HG03280 (cell line): ENCODE data around the gene CRAMP1.
A peak's percentile ranks its signal among the peaks of the same experiment; 100 is the strongest.

Experiments
- ATAC-seq: cut with Tn5 transposase; IDR thresholded peaks from one replicate; pipeline ENCODE4 v1.9.1; 2021; ENCODE audit warnings: mild to moderate bottlenecking, moderate library complexity; ENCODE audit not compliant: unreplicated experiment

The CRAMP1 gene, protein sequence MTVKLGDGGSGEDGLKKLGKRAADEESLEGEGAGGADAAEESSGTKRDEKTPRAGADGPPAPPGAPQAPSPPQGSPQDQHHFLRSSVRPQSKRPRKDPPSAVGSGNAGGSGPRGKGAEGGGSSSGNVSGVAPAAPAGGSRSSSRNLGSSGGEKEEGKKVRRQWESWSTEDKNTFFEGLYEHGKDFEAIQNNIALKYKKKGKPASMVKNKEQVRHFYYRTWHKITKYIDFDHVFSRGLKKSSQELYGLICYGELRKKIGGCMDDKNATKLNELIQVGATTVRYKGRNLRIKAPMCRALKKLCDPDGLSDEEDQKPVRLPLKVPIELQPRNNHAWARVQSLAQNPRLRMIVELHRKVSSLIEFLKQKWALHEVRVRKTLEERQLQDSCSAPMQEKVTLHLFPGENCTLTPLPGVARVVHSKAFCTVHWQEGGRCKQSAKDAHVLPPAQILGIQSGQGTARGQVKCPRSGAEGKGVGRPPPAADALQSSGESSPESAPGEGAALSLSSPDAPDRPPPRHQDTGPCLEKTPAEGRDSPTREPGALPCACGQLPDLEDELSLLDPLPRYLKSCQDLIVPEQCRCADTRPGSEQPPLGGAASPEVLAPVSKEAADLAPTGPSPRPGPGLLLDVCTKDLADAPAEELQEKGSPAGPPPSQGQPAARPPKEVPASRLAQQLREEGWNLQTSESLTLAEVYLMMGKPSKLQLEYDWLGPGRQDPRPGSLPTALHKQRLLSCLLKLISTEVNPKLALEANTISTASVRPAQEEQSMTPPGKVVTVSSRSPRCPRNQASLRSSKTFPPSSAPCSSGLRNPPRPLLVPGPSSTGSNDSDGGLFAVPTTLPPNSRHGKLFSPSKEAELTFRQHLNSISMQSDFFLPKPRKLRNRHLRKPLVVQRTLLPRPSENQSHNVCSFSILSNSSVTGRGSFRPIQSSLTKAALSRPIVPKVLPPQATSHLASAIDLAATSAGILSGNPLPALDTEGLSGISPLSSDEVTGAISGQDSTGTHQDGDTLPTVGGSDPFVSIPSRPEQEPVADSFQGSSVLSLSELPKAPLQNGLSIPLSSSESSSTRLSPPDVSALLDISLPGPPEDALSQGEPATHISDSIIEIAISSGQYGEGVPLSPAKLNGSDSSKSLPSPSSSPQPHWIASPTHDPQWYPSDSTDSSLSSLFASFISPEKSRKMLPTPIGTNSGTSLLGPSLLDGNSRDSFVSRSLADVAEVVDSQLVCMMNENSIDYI (N-terminal part only)

DNA sequence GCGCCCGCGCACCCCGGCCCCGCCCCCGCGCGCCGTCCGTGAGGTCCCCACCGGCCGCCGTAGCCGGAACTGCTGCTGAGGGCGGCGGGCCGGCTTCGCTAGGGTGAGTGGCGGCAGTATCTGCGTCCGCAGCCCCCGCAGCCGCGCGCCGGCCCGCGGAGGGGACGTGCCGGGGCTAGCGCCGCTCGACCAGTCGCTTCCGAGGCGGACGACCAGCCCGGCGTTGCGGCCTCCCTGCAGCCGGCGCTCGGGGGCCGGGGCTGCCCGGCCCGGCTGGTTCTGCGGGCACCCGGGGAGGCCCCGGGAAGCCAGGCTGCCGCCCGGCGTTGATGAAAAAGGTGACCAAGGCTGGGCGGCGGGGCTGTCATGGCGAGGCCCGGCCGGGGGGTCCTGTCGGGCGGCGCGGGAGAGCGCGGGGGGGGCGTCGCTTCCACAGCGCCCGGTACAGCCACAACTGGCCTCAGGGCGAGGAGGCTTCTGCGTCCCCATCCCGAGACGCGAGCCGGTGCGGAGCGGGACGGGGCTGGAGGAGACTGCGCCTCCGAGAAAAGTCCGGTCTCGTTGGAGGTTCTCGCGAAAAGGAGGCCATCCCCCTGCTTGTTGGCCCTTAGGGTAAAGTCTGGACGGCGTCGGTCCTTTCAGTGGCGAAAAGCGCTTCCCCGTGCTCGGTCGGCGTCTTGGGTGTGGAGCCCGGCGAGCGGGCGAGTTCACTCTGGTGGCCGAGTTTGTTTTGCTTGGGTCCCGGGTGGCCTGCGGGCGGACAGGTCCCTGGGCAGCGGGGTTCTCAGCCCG lies at the start of gene CRAMP1:
Gene CRAMP1 (plus strand): TSS at position 41 of the 792 bp plus-strand sequence. CDS start 2,280 bp downstream, outside the sequence.
- peak; percentile 8 for ATAC-seq

- ATAC-seq = no peak
Observed at GRCh38 chr16:1563786-1564185, 48.4 kb upstream of the CRAMP1 start.

- ATAC-seq = no peak
Observed at GRCh38 chr16:1564325-1564724, 47.8 kb upstream of the CRAMP1 start.

DNA sequence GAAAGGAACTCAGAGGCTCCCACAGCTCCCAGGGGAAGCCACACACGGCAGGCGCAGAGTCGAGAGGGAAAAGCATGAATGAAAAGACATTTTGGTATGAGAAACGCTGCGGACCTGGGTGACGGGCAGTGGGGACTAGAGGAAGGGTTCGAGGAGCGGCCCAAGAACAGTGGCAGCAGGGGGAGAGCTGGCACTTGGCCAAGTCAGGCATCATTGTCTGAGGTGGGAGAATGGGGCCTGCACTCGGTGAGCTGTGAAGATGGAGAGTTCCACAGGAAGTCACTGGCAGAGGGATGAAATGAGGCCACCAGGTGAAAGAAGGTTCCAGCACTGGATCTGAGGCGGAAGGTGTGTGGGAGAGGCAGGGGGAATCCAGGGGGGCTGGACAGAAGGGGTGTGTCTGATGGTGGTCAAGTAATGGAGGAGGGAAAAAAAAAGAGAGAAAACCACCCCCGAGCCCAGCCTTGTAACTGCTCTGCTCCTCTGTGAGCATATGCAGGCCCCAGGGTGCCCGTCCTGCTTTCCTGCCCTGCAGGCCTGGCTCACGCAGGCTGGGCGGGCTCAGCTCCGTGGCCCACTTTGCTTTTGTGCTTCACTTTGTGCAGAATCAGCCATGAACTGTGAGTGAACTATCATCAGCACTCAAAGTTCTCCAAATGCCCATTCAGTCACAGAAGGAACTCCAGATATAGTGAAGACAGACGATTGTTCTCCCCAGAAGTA lies 46.9 kb upstream of the CRAMP1 start:
- ATAC-seq = no peak

DNA sequence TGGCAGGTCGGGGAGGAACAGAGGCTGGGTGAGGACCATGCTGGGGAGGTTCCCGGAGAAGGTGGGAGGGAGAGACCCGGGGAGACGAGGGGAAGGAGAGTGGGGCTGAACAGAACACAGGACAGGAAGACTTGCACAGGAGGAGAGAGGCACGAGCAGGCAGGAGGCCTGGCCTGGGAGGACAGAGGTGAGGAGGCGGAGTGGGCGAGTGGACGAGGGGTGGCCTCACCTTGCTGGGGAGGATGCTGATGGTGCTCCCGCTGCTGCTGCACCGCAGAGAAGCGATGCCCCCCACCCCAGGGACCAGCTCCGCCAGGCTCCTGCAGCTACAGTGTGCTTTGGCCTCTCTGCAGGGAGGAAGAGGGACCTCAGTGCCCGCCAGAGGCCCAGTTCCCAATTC lies 44.2 kb upstream of the CRAMP1 start:
- ATAC-seq = no peak

DNA sequence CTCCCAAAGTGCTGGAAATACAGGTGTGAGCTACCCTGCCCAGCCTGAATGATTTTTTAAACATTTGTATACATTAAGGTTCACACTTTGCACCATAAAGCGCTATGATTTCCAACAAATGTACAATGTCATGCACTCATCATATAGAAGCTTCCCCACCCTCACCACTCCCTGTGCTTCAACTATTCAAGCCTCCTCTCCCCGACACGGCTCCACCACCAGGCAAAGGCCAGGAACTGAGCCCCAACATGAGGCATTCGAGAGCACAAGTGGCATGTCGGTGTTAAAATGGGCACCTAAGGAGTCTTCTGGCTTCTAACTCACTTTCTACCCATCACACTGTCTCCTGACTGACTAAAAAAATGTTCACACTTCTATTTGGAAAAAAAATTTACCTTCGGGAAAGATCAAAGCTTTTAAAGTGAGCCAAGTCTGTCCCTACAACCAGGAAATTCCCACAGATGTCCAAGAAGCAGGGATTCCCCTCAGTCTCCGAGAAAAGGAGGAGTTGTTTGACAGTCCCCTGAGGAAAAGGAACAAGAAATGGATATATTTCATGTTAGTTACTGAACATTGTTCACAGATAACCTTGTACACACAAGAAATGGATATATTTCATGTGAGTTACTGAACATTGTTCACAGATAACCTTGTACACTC lies 41.0 kb upstream of the CRAMP1 start:
- no peak for ATAC-seq

DNA sequence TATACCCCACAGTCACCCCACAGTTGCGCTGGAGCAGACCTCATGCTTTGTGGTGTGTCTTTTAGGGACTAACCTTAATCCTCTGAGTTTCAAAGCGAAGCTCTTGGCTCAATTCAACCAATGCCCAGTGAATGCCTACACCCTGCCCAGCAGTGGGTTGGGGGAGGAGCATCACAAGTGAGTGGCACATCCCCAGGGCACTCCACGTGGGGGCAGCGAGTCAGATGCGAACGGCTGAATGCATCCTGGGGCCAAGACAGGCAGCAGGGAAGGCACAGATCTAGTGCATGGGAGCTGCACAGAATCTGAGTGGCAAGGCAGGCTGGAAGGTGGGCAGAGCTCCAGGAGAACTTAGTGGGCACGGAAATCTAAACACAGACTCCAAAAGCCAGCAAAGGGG lies 39.5 kb upstream of the CRAMP1 start:
- ATAC-seq = no peak

DNA sequence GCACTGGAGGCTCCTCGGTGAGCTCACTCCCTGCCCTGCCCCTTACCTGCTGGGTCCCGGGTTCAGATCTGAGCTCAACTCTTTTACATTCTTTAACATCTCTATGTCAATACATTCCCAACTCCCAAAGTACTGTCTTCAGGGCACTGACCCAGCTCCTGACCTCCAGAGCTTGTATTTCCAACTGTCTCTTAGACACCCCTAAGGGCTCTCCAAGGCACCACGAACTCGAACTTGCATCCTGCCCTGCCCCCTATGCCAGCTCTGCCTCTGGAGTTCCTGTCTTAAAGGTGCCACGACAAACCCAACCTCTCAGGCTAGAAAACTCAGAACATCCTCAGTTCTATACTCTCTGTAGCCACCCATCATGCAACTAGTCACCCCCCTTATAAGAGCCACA lies 38.9 kb upstream of the CRAMP1 start:
- no peak for ATAC-seq

DNA sequence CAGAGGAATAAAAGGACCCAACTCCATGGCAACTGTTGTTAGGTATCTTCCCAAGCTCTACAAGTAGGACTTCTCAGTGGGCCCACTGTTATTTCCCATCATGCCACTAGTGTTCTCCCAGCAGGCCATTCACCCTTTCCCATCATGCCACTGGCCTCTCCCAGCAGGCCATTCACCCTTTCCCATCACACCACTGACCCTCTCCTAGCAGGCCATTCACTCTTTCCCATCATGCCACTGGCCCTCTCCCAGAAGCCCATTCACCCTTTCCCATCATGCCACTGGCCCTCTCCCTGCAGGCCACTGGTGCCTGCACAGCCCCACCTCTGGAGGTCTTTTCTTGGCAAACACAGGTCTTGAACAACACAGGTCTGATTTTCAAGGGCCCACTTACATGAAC lies 36.6 kb upstream of the CRAMP1 start:
- ATAC-seq = no peak

DNA sequence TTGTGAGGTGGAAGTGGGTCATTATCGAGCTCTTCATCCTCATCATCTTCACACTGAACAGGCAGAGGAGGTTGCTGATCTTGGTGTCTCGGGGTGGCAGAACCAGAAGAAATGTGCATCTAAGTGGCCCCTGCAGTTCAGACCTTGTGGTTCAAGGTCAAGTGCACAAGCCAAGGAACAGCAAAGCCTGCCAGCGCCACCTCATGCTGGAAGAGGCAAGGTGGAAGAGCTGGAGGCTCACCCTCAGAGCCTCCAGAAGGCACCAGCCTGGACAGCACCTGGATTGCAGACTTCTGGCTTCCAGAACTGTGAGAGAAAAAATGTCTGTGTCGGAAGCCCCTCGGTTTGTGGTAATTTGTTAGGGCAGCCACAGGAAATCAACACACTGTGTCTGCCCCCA lies 32.9 kb upstream of the CRAMP1 start:
- no peak for ATAC-seq

DNA sequence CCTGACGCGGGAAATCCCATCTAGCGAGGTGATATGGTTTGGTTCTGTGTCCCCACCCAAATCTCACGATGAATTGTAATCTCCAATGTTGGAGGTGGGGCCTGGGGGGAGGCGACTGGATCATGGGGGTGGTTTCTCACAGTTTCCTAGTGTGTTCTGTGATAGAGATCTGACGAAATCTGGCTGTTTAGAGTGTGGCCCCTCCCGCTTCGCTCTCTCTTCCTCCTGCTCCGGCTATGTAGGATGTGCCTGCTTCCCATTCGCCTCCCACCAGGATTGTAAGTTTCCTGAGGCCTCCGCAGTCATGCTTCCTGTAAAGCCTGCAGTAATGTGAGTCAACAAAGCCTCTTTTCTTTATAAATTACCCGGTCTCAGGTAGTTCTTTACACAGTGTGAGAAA lies 31.9 kb upstream of the CRAMP1 start:
- no peak for ATAC-seq

DNA sequence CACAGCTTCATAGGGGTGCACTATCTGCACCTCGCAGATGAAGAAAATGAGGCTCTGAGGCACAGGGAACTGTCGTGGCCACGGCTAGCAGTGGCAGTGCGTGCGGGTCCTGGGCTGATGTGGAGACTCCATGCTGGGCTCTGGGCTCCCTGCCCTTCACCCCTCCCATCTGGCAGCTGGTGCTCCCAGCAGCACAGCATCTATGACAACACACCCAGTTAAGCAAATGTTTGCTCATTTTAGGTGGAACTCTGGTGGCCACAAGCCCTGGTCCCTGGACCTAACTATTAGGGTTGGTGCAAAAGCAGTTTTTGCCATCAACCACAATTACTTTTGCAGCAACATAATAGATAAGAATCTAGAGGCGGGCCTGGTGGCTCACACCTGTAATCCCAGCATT lies 31.2 kb upstream of the CRAMP1 start:
- ATAC-seq = no peak

DNA sequence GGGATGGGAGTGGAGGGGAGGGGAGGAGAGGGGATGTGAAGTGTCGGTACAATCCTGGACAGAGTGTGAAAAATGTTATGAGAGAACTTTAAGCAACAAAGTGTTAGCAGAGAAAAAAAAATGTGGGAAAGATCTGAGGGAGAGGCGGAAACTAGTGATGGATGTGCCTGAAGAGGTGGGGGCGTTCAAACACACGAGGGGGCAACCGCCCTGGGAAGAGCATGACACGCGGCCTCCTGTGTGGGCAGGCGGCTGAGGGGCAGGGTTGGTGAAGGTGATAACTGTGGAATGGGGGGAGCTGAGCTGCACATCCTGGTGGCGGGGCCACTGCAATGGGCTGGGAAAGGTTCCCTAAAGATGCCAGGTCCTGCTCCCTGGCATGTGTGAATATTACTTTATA lies 30.4 kb upstream of the CRAMP1 start:
- ATAC-seq = no peak

GRCh38 chr16:1583180-1583579 lies 29.0 kb upstream of the CRAMP1 start:
- ATAC-seq = no peak

DNA sequence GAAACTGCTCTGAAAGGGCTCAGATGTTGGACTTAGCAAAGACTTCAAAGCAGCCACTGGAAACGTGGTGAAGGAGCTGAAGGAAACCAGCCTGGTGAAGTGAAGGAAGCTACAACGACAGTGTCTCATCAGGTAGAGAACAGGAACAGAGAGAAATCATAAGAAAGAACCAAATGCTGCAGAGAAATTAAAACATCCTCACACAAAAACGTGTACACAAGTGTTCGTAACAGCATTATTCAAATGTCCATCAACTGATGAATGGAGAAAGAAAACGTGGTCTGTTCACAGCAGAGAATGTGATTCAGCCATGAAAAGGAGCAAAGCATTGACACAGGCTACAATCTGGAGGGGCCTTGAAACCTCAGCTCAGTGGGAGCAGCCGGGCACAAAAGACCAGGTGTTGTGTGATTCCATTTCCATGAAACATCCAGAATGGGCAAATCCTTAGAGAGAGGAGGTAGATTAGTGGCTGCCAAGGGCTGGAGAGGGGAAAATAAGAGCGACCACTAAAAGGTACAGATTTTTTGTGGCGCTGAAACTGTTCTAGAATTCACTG lies 27.2 kb upstream of the CRAMP1 start:
- no peak for ATAC-seq

- no peak for ATAC-seq
Observed at GRCh38 chr16:1590366-1590765, 21.8 kb upstream of the CRAMP1 start.

DNA sequence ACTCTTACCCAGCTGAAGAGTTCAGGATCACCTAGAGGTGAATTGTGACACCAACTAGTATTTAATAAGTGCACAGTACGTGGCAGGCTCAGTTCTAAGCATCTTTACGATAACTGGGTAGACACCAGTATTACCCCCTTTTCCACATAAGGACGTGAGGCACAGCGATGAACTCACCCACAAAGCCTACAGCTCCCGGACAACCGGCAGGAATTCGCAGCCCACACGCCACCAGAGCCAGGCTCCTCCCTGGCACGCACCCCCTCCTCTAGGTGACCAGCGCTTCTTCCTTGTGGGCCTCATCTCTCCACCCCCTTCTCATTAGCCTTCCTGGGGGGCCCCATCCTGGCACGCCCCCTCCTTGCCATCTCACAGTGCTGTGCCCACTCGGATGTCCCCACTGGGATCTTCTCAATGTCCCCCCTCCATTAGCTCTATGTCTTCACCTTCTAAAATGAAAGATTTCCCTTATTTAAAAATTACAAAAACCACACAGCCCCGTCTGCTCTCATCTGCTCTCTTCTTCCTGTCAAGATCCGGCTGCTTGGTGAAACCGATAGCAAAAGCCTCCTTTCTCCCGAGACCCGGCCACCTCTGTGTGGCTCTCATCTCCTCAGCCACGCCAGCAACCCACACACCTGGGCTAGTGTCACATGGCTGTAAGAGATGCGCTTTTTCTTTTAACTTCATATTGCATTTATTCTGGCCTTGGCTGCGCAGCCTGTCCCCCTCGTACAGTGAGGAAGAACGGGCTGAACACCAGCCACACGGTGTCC lies 21.0 kb upstream of the CRAMP1 start:
- no peak for ATAC-seq

DNA sequence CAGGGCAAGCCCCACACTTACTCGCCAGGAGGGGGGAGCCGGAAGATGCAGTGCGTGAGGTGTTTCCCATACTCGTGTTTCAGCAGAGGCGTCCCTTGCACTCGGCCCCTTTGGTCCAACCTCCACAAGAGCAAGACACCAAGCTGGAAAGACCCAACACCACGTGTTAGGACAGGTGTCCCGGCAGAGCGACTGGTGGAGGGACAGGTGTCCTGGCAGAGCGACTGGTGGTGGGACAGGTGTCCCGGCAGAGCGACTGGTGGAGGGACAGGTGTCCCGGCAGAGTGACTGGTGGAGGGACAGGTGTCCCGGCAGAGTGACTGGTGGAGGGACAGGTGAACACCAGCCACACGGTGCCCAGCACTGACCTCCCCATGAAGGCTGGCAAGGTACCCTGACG lies 19.7 kb upstream of the CRAMP1 start:
- ATAC-seq = no peak
